ENCODE measurements around the gene FRG1.
"Not testable (repeated sequence)": the region's sequence is repeated elsewhere in the genome, so short reads cannot be mapped to it uniquely, and the experiment has no call there.

The FRG1 gene

GRCh38 chr4:189985651-189986243, 45.1 kb downstream of the FRG1 start:
- not testable (repeated sequence) for DNase-seq

- DNase-seq = no peak
Observed at GRCh38 chr4:189988877-189989431, 48.3 kb downstream of the FRG1 start.

GRCh38 chr4:189989941-189990340, 49.3 kb downstream of the FRG1 start:
- not testable (repeated sequence) for DNase-seq
